Breast epithelium (tissue), 4 donors: ENCODE data around the gene ABLIM2. TPM values are rescaled to one million over a fixed set of nuclear protein-coding genes. Genes with fewer than 3 reads are reported as not detected.

Source experiments
- DNase-seq, 2 donors: peaks; one replicate each; pipeline ENCODE4 v3.0.0-alpha.2; 2019; ENCODE audit warnings: low spot score in 2 of 2
- H3K27ac ChIP-seq, 2 donors: fragments of 200-600 bp; sonication (generic) in 1 of 2; one replicate each; pipeline ENCODE4 v1.5.1; 2016 to 2019; ENCODE audit warnings: mild to moderate bottlenecking in 1 of 2
- H3K27me3 ChIP-seq, 2 donors: fragments of 200-600 bp; sonication (generic) in 1 of 2; one replicate each; pipeline versions ENCODE4 v1.5.1 to v1.6.0; 2017 to 2019; ENCODE audit warnings: control low read depth in 1 of 2, mild to moderate bottlenecking in 1 of 2
- H3K36me3 ChIP-seq: fragments of 200-600 bp; one replicate; pipeline ENCODE4 v1.5.1; 2019
- H3K4me1 ChIP-seq, 2 donors: fragments of 200-600 bp; sonication (generic); one replicate each; pipeline ENCODE4 v1.5.1; 2016 to 2019; ENCODE audit warnings: control low read depth in 1 of 2
- H3K4me3 ChIP-seq, 3 donors: fragments of 200-600 bp; sonication (generic); 1 replicate in 2 of 3; 2 replicates in 1 of 3; pipeline ENCODE4 v1.5.1; 2016 to 2019; ENCODE audit warnings: mild to moderate bottlenecking in 3 of 3, moderate library complexity in 2 of 3
- H3K9me3 ChIP-seq, 2 donors: fragments of 200-600 bp; sonication (generic) in 1 of 2; one replicate each; pipeline ENCODE4 v1.5.1; 2016 to 2019; ENCODE audit warnings: control low read depth in 1 of 2
- POLR2A ChIP-seq: fragments of 450-650 bp; IDR thresholded peaks from one replicate; pipeline ENCODE4 v1.6.1; 2016; ENCODE audit warnings: antibody characterized with exemption, mild to moderate bottlenecking, moderate library complexity
- POLR2AphosphoS5 ChIP-seq, 3 donors: sonication (generic); formaldehyde crosslinking; IDR thresholded peaks; one replicate each; pipeline ENCODE4 v1.6.1; 2017; ENCODE audit warnings: antibody characterized with exemption in 3 of 3
- intact Hi-C: fragments of 100-400 bp; cut with DNase I; formaldehyde crosslinking; loops from one replicate; pipeline ENCODE4 v1.15.1; 2023; ENCODE audit warnings: low total_unique reads
- total RNA-seq, 3 donors: library from RNA; depleted of rRNA; stranded (reverse); fragments of >200 nt; gene quantifications; one replicate each; pipeline ENCODE4 v1.1.0, GENCODE V29; 2016
- TF ChIP-seq, protein P1 (sequence below), 3 donors: fragments of 450-650 bp; IDR thresholded peaks; one replicate each; pipeline ENCODE4 v1.5.1; 2016 to 2017; ENCODE audit warnings: antibody characterized with exemption in 3 of 3, mild to moderate bottlenecking in 3 of 3, moderate library complexity in 3 of 3

Gene ABLIM2
- total RNA-seq, 3 donors from 2014 or later = 4.8 to 11.5 (median 8.2) TPM

DNA sequence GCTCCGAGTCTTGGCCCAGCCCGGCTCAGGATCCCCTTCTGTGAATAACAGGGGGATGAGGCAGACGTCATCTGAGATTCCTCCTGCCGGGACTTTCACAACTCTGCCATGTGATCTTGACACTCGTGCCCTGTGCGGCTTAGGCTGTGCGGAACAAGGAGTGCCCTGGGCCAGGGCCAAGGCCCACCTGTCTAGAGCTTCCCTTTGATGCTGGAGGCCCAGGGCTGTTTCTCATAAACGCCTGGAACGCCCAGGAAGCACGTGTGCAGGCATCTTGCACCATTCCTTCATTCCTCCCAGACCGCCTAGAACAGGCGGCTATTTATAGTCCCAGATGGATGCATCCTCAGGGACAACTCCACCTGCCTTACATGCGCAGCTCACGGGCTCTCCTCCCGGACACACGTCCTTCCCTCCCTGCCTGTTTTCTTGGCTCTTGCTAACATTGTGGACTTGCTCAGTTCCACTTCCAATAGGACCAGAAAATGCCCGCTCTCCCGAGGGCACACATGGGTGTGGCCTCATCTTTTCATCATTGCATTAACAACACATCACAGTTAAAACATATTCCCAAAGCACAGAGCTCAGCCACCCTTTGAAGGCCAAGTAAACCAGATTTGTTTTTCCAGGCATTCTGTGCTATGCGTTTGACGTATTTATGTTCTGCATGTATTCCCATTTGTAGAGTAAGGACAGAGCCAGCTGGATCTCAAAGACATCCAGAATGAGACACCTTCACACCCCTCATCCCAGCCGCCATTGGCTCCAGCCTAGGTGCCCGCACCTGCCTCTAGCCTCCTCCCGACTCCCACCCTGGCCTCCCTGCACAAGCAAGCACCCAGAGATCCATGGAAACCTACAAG, 57.2 kb downstream of the ABLIM2 start:
- Histone ChIP-seq H3K36me3 (no peaks in the 10 kb centered on the region), H3K27ac (peak overlapping the region in 1 of 2 donors; percentile 72), H3K9me3 (no peaks in the 10 kb centered on the region), H3K4me3 (no peak overlapping the region), H3K27me3 (no peaks in the 10 kb centered on the region), H3K4me1 (no peaks in the 10 kb centered on the region)
- intact Hi-C loops = no loop called here
- TF ChIP-seq POLR2AphosphoS5 (IDR thresholded peaks at IDR 0.05) (peak; percentile 71 to 90 (median 80)), POLR2A (no peak)
- DNase-seq = peak in 1 of 2 donors; percentile 52

DNA sequence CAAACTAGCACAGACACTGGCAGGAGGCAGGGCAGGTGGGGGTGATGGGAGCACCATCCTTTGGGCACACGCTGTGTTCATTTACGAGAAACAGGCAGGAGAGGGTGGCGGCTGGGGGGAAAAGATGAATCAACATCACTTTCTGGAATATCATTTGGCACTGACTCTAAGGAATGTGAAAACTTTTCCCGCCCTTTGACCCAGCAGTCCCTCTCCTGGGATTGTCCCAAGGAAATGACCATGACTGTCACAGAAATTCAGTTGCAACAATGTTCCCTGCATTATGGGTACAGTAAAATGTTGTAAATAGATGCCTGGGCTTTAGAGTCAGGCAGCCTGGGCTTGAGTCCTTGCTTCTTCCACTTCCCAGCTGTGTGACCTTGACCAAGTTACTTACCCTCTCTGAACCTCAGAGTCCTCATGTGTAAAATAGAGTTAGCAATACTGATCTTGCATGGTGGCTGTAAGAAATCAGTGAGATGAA, 58.6 kb downstream of the ABLIM2 start:
- TF ChIP-seq POLR2AphosphoS5 (IDR thresholded peaks at IDR 0.05) = peak in 2 of 3 donors; percentile 55 to 93
- TF ChIP-seq POLR2A = no peak
- no peaks in the 10 kb centered on the region for H3K4me1 ChIP-seq
- H3K9me3 ChIP-seq = no peaks in the 10 kb centered on the region
- DNase-seq = no peak
- H3K36me3 ChIP-seq = no peaks in the 10 kb centered on the region
- H3K4me3 ChIP-seq = no peak overlapping the region
- H3K27me3 ChIP-seq = no peaks in the 10 kb centered on the region
- intact Hi-C loops = no loop called here
- peak overlapping the region in 1 of 2 donors; percentile 72 for H3K27ac ChIP-seq

DNA sequence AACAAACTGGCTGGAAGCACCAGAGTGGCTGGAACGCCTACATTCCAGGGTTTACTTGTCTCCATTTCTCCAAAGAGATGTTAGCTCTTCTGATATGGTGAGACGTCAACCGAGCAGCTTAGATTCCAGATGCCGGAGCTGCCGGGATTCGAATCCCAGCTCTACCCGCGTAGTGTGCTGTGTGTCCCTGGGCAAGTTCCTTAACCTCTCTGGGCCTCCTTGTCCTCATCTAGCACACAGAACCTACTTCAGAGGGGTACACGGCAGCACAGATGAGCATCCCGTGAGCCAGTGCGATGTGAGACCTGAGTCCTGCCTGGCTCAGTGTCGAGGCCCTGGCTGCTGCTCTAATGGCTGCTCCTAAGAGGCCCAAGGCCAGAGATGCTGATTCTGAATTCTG, 60.1 kb downstream of the ABLIM2 start:
- H3K4me1 ChIP-seq = no peaks in the 10 kb centered on the region
- no peak for DNase-seq
- peaks cover 0 to 12% of the 10 kb centered on the region in 2 donors for H3K9me3 ChIP-seq
- intact Hi-C loops = no loop called here
- no peak overlapping the region for H3K4me3 ChIP-seq
- H3K36me3 ChIP-seq = no peaks in the 10 kb centered on the region
- TF ChIP-seq, protein P1, sequence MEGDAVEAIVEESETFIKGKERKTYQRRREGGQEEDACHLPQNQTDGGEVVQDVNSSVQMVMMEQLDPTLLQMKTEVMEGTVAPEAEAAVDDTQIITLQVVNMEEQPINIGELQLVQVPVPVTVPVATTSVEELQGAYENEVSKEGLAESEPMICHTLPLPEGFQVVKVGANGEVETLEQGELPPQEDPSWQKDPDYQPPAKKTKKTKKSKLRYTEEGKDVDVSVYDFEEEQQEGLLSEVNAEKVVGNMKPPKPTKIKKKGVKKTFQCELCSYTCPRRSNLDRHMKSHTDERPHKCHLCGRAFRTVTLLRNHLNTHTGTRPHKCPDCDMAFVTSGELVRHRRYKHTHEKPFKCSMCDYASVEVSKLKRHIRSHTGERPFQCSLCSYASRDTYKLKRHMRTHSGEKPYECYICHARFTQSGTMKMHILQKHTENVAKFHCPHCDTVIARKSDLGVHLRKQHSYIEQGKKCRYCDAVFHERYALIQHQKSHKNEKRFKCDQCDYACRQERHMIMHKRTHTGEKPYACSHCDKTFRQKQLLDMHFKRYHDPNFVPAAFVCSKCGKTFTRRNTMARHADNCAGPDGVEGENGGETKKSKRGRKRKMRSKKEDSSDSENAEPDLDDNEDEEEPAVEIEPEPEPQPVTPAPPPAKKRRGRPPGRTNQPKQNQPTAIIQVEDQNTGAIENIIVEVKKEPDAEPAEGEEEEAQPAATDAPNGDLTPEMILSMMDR (IDR thresholded peaks at IDR 0.05) = no peak
- no peak for TF ChIP-seq POLR2AphosphoS5 (IDR thresholded peaks at IDR 0.05)
- no peak for TF ChIP-seq POLR2A
- H3K27ac ChIP-seq = peak overlapping the region in 1 of 2 donors; percentile 41
- no peaks in the 10 kb centered on the region for H3K27me3 ChIP-seq

DNA sequence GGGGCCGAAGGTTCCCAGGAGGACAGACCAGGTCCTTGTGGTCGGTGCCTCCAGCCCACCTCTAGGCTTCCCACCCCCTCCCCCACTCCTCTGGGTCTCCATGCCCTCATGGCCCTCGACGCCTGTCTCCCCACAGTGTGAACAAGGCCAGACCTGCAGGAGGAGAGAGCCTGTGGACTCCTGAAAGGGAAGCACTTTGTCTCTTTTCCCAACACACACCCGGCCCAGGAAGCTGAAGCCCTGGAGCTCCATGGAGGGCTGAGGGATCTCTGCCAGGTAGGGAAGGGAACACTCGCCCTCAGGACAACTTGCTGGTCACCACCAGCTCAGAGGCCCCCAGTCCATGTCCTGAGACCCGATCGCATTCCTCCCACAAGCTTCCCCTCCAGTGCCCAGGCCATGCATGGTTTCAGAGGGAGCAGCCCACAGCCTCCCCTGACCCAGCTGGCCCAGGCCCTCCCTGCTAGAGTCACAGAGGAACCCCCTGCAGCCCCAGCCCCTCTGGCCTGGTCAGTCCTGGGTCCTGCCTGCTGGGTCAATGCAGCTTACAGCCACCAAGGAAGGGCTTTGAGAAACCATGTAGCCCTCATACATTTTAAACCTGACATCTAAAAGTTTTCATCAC, 60.8 kb downstream of the ABLIM2 start:
- no peak for DNase-seq
- Histone ChIP-seq H3K27me3 (no peaks in the 10 kb centered on the region), H3K4me3 (no peak overlapping the region), H3K27ac (peak overlapping the region in 1 of 2 donors; percentile 60), H3K9me3 (peaks cover 0 to 17% of the 10 kb centered on the region in 2 donors), H3K36me3 (no peaks in the 10 kb centered on the region), H3K4me1 (no peaks in the 10 kb centered on the region)
- TF ChIP-seq, protein P1 (IDR thresholded peaks at IDR 0.05) = no peak
- intact Hi-C loops = no loop called here

DNA sequence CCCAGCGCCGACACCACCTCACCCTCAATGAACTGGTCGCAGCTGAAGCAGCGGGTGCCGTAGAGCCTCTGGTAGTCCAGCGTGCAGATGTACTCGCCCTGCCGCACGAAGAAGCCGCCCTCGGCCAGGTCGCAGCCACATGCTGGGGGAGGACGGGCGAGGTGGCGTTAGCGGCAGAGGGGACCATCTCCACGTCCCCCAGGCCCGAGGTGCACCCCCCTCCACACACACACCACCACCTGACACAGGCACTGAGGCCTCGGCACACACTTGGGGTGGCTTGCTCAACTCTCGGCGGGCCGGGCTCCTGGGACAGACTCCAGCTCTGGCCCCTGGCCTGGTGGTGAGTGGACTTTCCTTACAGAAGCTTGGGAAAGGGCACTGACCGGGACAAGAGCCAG, 61.5 kb downstream of the ABLIM2 start:
- no peaks in the 10 kb centered on the region for H3K36me3 ChIP-seq
- no peak for DNase-seq
- H3K27ac ChIP-seq = peak overlapping the region in 1 of 2 donors; percentile 60
- no peaks in the 10 kb centered on the region for H3K4me1 ChIP-seq
- intact Hi-C loops = no loop called here
- peaks cover 0 to 17% of the 10 kb centered on the region in 2 donors for H3K9me3 ChIP-seq
- H3K4me3 ChIP-seq = no peak overlapping the region
- TF ChIP-seq POLR2A (no peak), POLR2AphosphoS5 (IDR thresholded peaks at IDR 0.05) (no peak)
- TF ChIP-seq, protein P1 (IDR thresholded peaks at IDR 0.05) = no peak
- no peaks in the 10 kb centered on the region for H3K27me3 ChIP-seq

DNA sequence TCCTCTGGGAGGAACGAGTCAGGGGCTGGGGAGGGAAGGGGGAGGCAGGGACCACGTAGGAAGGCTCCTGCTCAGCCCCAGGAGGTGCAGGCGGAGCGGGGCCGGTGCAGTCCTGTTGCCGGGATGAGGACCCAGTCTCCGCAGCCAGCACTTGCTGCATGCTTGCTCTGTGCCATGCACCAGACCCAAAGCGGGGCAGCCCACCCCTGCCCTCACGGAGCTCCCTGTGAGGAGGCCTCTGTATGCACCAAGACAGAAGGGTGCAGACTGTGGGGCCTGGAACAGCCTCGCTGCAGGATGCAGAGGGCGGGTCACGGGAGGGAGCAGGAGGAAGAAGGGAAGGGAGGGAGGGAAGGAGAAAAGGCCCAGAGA, 61.9 kb downstream of the ABLIM2 start:
- TF ChIP-seq, protein P1 (IDR thresholded peaks at IDR 0.05) = no peak
- TF ChIP-seq POLR2AphosphoS5 (IDR thresholded peaks at IDR 0.05) (no peak), POLR2A (no peak)
- Histone ChIP-seq H3K9me3 (peaks cover 0 to 17% of the 10 kb centered on the region in 2 donors), H3K4me1 (no peaks in the 10 kb centered on the region), H3K4me3 (no peak overlapping the region), H3K27ac (peak overlapping the region in 1 of 2 donors; percentile 60), H3K36me3 (no peaks in the 10 kb centered on the region), H3K27me3 (no peaks in the 10 kb centered on the region)
- intact Hi-C loops = no loop called here
- DNase-seq = no peak
